NB4 (cell line): ENCODE data around the gene SNX32.

Experiments
- MAX ChIP-seq: IDR thresholded peaks from 2 replicates; pipeline ENCODE4 v1.6.1; 2011; ENCODE audit warnings: low read depth, low read length
- MYC ChIP-seq: IDR thresholded peaks from 2 replicates; pipeline ENCODE4 v1.6.1; 2011; ENCODE audit warnings: low read depth, low read length
- POLR2A ChIP-seq: IDR thresholded peaks from 2 replicates; pipeline ENCODE4 v1.6.1; 2011; ENCODE audit warnings: mild to moderate bottlenecking; ENCODE audit not compliant: insufficient read length; ENCODE audit errors: extremely low read depth
- TF ChIP-seq, protein P1 (sequence below): IDR thresholded peaks from one replicate; pipeline ENCODE4 v1.5.1; 2012; ENCODE audit warnings: low read depth, low read length

- TF ChIP-seq POLR2A (no peak), MYC (no peak), MAX (no peak)
- TF ChIP-seq, protein P1, sequence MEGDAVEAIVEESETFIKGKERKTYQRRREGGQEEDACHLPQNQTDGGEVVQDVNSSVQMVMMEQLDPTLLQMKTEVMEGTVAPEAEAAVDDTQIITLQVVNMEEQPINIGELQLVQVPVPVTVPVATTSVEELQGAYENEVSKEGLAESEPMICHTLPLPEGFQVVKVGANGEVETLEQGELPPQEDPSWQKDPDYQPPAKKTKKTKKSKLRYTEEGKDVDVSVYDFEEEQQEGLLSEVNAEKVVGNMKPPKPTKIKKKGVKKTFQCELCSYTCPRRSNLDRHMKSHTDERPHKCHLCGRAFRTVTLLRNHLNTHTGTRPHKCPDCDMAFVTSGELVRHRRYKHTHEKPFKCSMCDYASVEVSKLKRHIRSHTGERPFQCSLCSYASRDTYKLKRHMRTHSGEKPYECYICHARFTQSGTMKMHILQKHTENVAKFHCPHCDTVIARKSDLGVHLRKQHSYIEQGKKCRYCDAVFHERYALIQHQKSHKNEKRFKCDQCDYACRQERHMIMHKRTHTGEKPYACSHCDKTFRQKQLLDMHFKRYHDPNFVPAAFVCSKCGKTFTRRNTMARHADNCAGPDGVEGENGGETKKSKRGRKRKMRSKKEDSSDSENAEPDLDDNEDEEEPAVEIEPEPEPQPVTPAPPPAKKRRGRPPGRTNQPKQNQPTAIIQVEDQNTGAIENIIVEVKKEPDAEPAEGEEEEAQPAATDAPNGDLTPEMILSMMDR, result no peak
Measured at GRCh38 chr11:65786786-65787636, 46.8 kb upstream of the SNX32 start, which contains the start of gene OVOL1.
